ENCODE results near the gene IL2RA.
"Not testable (repeated sequence)": the region's sequence is repeated elsewhere in the genome, so short reads cannot be mapped to it uniquely, and the experiment has no call there.

IL2RA gene

DNA sequence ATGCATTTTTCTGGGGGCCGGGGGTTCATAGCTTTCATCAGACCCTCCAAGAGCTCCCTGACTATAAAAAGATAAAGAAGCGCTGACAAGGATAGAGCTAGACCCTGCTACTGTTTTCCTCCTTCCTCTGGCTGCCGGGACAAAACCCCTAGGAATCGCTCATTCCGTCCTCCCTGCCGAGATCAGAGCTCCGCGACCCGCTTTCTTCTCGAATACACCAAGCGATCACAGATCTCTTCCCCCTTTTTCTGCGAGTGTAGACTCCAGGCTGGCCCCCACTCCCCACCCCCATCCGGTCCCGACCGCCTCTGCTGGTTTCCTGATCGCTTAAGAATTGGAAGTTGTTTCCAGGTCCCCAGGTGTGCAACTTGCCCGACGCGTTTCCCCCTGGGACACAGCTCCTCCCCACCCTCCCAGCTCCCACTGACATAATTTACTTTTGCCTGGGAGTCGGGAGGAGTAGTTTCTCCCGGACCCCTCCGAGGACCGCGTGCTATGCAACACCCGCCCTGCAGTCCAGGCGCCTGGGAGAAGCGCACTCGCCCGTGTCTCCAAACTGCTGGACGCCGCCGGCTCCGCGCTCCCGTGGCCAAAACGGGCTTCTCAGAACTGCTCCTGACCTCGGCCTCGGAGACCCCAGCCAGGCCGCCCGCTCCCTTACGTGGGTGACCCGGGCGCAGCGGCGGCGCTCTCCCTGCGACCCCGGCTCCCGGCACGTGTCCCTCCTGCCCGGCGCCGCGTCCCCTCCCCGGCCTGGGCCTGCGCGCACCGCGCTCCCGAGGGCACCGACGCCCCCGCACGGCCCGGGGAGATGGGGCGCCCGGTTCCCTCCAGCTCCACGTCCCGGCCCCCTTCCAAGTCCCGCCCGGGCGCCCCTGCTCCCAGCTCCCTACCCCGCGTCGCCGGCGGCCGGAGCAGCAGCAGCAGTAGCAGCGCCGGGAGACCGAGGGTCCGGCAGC, 85.4 kb downstream of the IL2RA start:
- DNase-seq, result peak in 1 of 2 experiments; percentile 11

DNA sequence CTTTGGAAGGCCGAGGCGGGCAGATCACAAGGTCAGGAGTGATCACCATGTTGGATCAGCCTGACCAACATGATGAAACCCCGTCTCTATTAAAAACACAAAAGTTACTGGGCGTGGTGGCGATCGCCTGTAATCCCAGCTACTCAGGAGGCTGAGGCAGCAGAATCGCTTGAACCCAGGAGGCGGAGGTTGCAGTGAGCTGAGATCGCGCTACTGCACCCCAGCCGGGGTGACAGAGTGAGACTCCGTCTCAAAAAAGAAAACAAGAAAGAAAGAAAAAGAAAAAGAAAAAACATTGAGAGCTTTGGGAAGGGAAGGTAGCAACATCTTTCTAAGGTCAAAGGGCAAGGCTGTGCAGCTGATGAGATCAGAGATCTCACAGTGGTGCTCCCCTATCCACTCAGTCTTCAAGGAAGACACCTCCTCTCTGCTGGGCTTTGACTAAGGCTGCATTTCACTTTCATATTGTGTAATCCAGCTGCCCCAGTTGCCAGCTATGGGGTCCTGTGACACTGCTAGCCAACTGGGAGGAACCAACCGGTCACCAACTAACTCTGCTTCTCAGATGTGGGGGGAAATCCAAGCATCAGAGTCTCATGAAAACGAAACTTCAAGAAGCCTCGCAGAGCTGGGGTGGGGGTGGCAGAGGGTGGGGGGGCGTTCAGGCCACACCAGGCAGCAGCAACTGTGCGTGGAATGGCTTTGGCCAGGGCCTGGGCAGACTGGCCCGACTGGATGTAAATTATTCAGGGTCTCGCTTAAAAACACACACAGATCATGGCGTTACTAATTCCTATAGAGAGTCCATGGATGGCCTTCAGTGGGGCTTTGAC, 86.3 kb downstream of the IL2RA start:
- no peak for DNase-seq

DNA sequence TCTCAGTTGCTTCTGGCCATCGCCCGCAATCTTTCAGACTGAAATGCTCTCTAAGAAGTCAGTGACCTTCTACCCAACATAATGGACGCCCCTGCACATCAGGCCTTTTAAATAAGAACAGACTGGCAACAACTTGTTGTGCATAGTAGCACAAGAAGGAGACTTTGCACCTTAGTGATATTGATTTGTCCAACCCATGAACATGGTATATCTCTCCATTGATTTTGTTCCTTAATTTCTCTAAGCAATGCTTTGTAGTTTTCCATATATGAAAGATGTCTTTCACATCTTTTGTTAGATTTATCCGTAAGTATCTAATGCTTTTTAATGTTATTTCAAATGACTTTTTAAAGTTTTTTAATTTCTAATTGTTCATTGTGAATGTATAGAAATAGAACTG, 89.1 kb downstream of the IL2RA start:
- no peak for DNase-seq

DNA sequence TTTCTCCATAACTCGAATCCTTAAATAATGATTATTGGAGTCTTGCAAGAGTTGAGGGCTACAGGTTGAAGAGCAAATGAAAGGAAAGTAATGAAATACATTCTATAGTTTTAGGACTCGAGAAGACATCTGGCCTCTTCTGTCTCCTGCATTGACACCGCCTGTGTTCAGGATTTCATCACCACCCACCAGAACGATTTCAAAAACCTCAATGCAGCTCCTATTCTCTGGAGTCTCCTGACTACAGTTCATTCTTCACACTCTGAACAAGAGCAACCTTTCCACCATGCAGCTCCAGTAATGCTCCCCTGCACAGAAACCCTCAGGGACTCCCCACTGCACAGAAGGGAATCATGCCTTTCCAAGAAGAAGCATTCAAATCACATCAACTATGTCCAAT, 90.3 kb downstream of the IL2RA start:
- DNase-seq, result no peak

DNA sequence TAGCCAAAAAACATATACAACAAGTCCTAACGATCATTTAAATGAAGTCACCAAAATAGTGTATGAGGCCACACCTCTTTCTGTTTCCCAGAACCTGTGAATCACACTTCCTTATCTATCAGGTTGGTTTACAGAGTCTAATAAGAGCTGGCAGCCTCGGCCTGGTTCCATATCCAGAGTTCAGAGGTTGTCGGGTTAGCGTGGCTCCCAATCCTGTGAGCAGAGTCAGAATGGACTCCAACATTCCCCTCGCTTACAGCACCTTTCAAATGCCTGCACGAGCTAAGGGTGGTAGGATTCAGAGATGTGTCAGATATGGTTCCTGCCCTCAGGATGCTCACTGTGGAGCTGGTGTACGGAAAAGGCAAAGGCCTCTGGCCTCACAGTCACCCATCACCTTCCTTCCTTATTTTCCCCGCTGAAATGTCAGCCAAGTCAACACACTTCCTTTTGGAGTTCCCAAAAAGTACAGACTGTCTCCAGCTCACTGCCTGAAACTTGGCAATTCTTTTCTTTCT, 90.8 kb downstream of the IL2RA start:
- no peak for DNase-seq

DNA sequence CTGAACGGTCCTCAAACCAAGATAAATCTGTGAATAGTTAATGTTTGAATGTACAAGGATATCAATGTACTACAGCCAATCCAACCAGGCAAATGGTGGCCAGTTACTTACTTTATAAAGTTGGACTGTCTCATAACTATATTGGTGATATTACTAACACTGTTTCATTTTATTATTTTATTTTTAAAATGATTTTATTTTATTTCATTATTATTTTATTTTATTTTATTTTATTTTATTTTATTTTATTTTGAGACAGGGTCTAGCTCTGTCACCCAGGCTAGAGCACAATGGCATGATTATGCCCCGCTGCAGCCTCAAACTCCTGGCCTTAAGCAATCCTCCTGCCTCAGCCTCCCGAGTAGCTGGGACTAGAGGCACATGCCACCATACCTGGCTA, 91.6 kb downstream of the IL2RA start:
- no peak for DNase-seq

DNA sequence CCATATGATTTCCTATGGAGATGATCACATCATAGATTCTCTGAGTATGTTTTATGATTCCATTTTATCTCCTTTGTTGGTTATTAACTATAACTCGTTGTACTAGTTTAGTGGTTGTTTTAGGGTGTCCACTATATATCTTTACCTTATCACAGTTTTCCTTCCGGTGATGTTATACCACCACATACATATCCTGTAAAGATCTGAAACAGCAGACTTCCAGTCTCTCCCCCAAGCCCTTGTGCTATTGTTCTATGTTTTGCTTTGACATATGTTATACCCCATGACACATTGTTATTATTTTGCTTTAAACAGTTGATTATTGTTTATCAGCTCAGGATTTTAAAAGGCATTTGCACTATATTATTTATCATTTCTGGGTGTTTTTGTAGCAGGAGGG, 92.1 kb downstream of the IL2RA start:
- no peak for DNase-seq

DNA sequence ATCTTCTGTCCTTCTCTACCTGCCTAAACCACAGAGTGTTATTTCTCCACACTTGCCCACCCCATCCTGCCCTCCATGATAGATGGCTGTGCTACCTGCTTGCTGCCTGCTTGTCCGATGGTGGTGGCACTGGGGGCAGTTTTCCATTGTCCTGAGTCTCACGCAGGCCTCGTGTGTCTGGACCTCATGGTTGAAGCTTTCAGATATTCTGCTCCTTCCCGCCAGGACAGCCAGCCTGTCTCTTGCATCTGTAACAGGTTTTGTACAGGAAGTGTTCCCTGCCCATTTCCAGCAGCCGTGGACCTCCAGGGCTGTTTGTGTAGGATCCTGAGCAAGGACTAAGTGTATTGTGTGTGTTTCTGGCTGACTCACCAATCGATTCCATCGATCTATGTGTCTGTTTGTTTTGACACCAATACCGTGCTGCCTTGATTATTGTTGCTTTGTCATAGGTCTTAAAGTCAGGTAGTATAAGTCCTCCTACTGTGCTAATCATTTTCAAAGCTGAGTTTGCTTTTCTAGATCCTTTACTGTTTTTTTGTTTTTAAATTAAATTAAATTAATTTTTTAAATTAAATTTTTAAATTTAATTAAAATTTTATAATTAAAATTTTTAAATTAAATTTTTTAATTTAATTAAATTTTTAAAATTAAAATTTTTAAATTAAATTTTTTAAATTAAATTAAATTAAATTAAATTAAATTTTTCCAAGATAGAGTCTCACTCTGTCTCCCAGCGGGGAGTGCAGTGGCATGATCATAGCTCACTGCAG, 93.3 kb downstream of the IL2RA start:
- no peak for DNase-seq

DNA sequence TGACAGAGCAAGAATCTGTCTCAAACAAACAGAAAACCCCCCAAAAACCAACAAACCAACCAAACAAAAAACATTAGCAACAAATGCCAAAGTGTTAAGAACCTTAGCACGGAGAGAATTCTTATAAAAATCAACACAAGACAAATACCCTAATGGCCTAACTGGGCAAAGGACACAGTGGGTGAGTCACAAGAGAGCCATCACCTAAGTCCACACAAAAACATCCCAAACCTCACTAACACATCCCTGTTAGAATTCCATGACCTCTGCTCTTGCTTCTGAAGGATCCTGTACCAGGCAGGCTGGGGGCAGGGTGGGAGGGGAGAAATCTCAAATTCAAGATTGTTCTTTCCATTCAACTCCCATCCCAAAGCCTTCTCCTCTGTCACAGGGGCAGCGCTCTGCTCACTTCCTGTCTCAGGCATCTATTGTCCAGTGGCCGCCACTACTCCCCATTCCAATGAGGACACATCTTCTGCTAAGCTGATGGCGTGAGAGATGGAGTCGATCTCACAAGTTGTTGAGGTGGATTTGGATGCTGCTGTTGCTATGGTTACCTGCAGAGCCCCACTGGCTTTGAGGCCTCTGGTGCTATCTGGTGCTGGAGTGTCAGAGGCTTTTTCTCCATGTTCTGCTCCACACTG, 94.0 kb downstream of the IL2RA start:
- DNase-seq, result no peak

DNA sequence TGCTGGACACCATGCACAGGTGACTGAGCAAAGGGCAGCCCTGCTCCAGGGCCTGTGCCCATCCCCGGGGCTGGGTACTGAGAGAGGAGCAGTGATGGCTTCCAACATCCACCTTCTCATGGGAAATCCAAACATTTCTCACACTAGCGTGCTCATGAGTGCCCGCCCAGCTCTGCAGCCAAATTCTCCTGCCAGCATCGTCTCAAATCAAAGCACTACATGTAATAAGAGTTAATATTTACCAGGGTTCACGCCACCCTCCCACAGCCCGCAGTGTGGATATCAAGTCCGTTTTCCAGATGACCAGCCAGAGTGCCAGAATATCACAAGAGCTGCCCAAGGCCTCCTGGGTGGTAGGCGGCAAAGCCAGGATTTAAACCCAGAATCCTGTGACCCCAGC, 96.9 kb downstream of the IL2RA start:
- DNase-seq, result no peak

DNA sequence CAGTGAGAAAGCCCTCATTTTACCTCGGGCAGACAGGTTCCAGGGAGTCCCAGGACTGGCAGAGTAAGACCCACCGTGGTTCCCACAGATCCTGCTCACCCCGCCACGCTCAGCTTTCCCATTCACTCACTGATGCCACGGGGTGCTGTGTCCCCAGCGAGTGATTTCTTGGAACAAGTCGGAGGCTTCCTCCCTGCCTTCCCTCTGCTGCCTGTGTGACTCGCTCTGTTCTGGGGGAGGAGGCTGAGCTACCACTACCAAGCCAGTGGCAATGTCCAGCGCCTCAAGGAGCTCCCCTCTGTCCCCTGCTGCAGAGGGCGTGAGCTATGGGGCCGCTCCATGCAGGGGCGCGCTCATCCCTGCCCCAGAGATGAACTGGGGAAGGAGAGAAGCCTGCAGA, 97.4 kb downstream of the IL2RA start:
- DNase-seq, result no peak

DNA sequence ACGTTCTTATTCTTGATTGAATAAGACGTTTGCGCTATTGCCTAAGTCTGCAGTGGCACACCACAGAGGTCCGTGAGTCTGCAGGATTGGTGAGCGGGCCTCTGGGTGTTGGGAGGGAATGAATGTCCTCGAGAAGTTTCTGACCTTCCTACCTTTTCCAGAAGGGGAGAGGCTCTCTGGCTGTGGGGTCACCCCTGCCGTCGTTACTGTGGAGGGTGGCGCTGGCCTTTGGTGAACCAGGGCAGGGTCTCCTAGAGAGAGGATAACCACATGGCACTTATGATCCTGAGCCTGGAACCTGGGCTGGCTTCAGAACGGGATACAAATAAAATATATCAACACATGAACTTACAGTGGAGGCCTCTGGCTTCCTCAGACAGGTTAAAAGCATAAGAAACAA, 98.6 kb downstream of the IL2RA start:
- no peak for DNase-seq

DNA sequence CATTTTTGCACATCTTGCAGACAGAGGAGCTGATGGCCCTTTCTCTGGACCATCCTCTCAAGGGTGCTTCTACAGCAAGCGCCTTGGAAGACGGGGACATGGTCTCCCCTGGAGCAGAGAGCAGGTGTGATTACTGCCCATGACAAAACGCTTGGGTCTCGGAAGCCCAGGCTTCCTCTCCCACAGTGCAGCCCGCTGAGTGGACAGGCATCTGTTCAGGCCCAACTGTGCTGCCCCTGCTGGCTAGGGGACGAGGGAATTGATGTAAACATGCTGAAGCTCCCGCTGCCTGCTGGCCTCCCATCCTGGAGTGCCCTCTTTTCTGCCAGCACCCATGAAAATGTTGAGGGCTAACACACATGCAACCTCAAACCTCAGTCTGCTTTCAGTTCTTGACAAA, 99.1 kb downstream of the IL2RA start:
- no peak for DNase-seq

DNA sequence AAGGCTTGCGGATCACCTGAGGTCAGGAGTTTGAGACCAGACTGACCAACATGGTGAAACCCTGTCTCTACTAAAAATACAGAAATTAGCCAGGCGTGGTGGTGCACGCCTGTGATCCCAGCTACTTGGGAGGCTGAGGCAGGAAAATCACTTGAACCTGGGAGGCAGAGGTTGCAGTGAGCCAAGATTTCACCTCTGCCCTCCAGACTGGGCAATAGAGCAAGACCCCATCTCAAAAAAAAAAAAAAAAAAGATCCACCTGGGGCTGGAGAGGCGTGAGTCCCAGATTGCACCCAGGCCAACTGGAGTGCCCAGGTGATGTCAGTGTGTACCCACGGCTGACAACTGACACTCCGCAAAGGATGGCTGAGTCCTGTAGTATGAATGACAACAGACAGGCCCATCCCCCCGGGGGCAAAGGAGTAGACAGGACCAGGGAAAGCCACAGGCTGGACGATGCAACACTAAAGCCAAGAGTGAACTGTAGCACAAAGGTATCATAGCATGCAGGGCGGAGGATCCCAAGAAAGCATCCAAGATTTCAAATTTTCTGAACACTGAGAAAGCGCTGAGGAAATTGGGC, 99.7 kb downstream of the IL2RA start:
- not testable (repeated sequence) for DNase-seq

DNA sequence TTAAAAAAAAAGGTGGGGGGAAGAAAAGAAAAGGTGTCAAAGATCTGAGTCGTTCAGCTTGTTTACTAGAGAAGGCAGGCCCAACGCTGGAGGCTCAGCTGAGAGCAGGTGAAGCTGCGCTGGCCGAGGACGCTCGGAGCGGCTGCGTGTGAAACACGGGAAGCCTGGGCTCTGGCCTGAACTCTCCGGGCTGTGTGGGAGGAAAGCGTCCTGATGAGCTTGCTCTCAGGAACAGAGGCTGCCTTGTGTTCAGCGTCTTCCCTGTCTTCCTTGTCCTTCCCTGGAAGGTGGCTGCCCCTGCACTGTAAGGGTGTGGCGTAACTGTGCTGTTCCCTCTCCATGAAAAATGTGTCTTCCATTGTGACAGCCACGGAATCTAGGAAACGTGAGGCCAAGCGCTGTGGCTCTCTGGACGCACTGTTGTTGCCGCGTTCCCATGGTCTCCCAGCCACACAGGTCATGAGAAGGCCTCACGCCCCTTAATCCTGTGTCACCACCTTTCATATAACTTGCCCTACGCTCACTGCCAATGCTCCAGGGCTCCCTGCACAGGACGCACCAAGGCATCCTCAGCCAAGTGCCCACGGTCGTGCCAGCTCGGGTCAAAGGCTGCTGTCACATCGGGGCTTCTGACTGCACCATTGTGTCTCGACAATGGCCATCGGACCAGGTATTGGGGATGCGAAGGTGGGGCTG, 100.6 kb downstream of the IL2RA start:
- DNase-seq, result no peak

DNA sequence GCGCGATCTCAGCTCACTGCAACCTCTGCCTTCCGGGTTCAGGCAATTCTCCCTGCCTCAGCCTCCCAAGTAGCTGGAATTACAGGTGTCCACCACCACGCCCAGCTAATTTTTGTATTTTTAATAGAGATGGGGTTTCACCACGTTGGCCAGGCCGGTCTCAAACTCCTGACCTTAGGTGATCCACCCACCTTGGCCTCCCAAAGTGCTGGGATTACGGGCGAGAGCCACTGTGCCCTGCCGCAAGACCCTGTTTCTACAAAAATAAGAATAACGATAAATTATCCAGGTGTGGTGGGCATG, 101.2 kb downstream of the IL2RA start:
- DNase-seq, result not testable (repeated sequence)
